H9 (cell line): ENCODE data around the gene KIF5A. TPM values are rescaled to one million over a fixed set of nuclear protein-coding genes. Genes with fewer than 3 reads are reported as not detected.

Experiments
- DNase-seq: peaks from one replicate; pipeline ENCODE4 v3.0.0-alpha.2; 2017
- H2AFZ ChIP-seq: one replicate; pipeline ENCODE4 v1.6.1; 2013; ENCODE audit warnings: mild to moderate bottlenecking, low read length, control low read depth, moderate library complexity
- H2AK5ac ChIP-seq: 2 replicates; pipeline ENCODE4 v1.6.1; 2013; ENCODE audit warnings: low read length, control low read depth, mixed read lengths; ENCODE audit not compliant: insufficient read length
- H2BK120ac ChIP-seq: one replicate; pipeline ENCODE4 v1.6.1; 2013; ENCODE audit warnings: low read depth, mild to moderate bottlenecking, low read length, control low read depth, inconsistent platforms; ENCODE audit not compliant: poor library complexity, severe bottlenecking
- H2BK12ac ChIP-seq: 2 replicates; pipeline ENCODE4 v1.6.1; 2013; ENCODE audit warnings: low read length, control low read depth, mixed read lengths, low read depth; ENCODE audit not compliant: insufficient read length
- H2BK15ac ChIP-seq: 2 replicates; pipeline ENCODE4 v1.6.1; 2013; ENCODE audit warnings: low read depth, low read length, control low read depth
- H2BK20ac ChIP-seq: one replicate; pipeline ENCODE4 v1.6.1; 2013; ENCODE audit warnings: low read depth, mild to moderate bottlenecking, low read length, control low read depth, inconsistent platforms; ENCODE audit not compliant: poor library complexity, severe bottlenecking
- H2BK5ac ChIP-seq: 2 replicates; pipeline ENCODE4 v1.6.1; 2013; ENCODE audit warnings: low read length, control low read depth, mixed read lengths; ENCODE audit not compliant: insufficient read length
- H3K14ac ChIP-seq: 2 replicates; pipeline ENCODE4 v1.6.1; 2013; ENCODE audit warnings: low read length, control low read depth; ENCODE audit not compliant: insufficient read depth
- H3K18ac ChIP-seq: 2 replicates; pipeline ENCODE4 v1.6.1; 2013; ENCODE audit warnings: low read depth, mild to moderate bottlenecking, mixed read lengths, low read length, control low read depth; ENCODE audit not compliant: insufficient read length
- H3K23ac ChIP-seq: 2 replicates; pipeline ENCODE4 v1.6.1; 2013; ENCODE audit warnings: low read length, control low read depth, mixed read lengths, low read depth; ENCODE audit not compliant: insufficient read length
- H3K23me2 ChIP-seq: 2 replicates; pipeline ENCODE4 v1.6.1; 2013; ENCODE audit warnings: low read depth, mild to moderate bottlenecking, mixed read lengths, low read length, control low read depth; ENCODE audit not compliant: insufficient read length, poor library complexity, severe bottlenecking
- H3K27ac ChIP-seq: 2 replicates; pipeline ENCODE4 v1.5.1; 2013; ENCODE audit warnings: low read length, control low read depth, mixed read lengths, low read depth; ENCODE audit not compliant: insufficient read length
- H3K27me3 ChIP-seq: 2 replicates; pipeline ENCODE4 v1.6.1; 2013; ENCODE audit warnings: low read length, control low read depth, inconsistent platforms; ENCODE audit not compliant: insufficient read depth
- H3K4ac ChIP-seq: 2 replicates; pipeline ENCODE4 v1.6.1; 2013; ENCODE audit warnings: low read depth, mild to moderate bottlenecking, control low read depth, inconsistent platforms, low read length, moderate library complexity
- H3K4me1 ChIP-seq: 2 replicates; pipeline ENCODE4 v1.6.1; 2013; ENCODE audit warnings: low read length, control low read depth, inconsistent platforms; ENCODE audit not compliant: insufficient read depth
- H3K4me2 ChIP-seq: 2 replicates; pipeline ENCODE4 v1.6.1; 2013; ENCODE audit warnings: low read length, control low read depth, mixed read lengths; ENCODE audit not compliant: insufficient read length, insufficient read depth
- H3K56ac ChIP-seq: 2 replicates; pipeline ENCODE4 v1.6.1; 2013; ENCODE audit warnings: low read depth, mild to moderate bottlenecking, mixed read lengths, low read length, control low read depth; ENCODE audit not compliant: insufficient read length
- H3K79me1 ChIP-seq: 2 replicates; pipeline ENCODE4 v1.6.1; 2013; ENCODE audit warnings: low read depth, mild to moderate bottlenecking, moderate library complexity, low read length, control low read depth, inconsistent platforms; ENCODE audit not compliant: insufficient read depth, poor library complexity, severe bottlenecking
- H3K79me2 ChIP-seq: 2 replicates; pipeline ENCODE4 v1.6.1; 2013; ENCODE audit warnings: low read length, control low read depth, inconsistent platforms; ENCODE audit not compliant: insufficient read depth
- H3K9ac ChIP-seq: 2 replicates; pipeline ENCODE4 v1.6.1; 2013; ENCODE audit warnings: low read length, control low read depth, mixed read lengths; ENCODE audit not compliant: insufficient read length; ENCODE audit errors: extremely low read depth
- H3K9me3 ChIP-seq: one replicate; pipeline ENCODE4 v1.6.1; 2013; ENCODE audit warnings: low read depth, low read length, inconsistent platforms; ENCODE audit not compliant: control insufficient read depth
- H3T11ph ChIP-seq: one replicate; pipeline ENCODE4 v1.6.1; 2013; ENCODE audit warnings: mild to moderate bottlenecking, low read length, control low read depth, inconsistent platforms
- H4K20me1 ChIP-seq: one replicate; pipeline ENCODE4 v1.6.1; 2013; ENCODE audit not compliant: control insufficient read depth, insufficient read length, insufficient read depth
- H4K5ac ChIP-seq: 2 replicates; pipeline ENCODE4 v1.6.1; 2013; ENCODE audit warnings: low read depth, mild to moderate bottlenecking, mixed read lengths, low read length, control low read depth; ENCODE audit not compliant: insufficient read length
- H4K8ac ChIP-seq: replicated peaks from 2 replicates; pipeline ENCODE4 v1.6.1; 2013; ENCODE audit warnings: low read length, control low read depth, mixed read lengths, low read depth; ENCODE audit not compliant: insufficient read length
- H4K91ac ChIP-seq: 2 replicates; pipeline ENCODE4 v1.6.1; 2013; ENCODE audit warnings: low read depth, mild to moderate bottlenecking, moderate library complexity, mixed read lengths, low read length, control low read depth; ENCODE audit not compliant: insufficient read length
- H3K27ac Mint-ChIP-seq, 3 experiments: 2 replicates in 2 of 3; 3 replicates in 1 of 3; pipeline ENCODE4 v1.8.0; 2020 to 2021; ENCODE audit warnings: mixed read lengths in 3 of 3, mild to moderate bottlenecking in 1 of 3, moderate library complexity in 1 of 3
- H3K27me3 Mint-ChIP-seq: 2 replicates; pipeline ENCODE4 v1.8.0; 2021; ENCODE audit warnings: low read depth, mild to moderate bottlenecking, moderate library complexity, mixed read lengths
- H3K36me3 Mint-ChIP-seq, 3 experiments: 2 replicates in 2 of 3; 3 replicates in 1 of 3; pipeline ENCODE4 v1.8.0; 2020 to 2021; ENCODE audit warnings: low read depth in 3 of 3, mixed read lengths in 3 of 3; ENCODE audit not compliant: insufficient read depth in 1 of 3
- H3K4me1 Mint-ChIP-seq, 2 experiments: 2 replicates each; pipeline ENCODE4 v1.8.0; 2020; ENCODE audit warnings: mixed read lengths in 2 of 2
- H3K4me3 Mint-ChIP-seq, 2 experiments: 2 replicates in 1 of 2; 3 replicates in 1 of 2; pipeline ENCODE4 v1.8.0; 2020 to 2021; ENCODE audit warnings: mild to moderate bottlenecking in 2 of 2, mixed read lengths in 2 of 2, moderate library complexity in 1 of 2
- H3K9me3 Mint-ChIP-seq, 2 experiments: 2 replicates in 1 of 2; 3 replicates in 1 of 2; pipeline ENCODE4 v1.8.0; 2020; ENCODE audit warnings: mild to moderate bottlenecking in 2 of 2, mixed read lengths in 2 of 2, moderate library complexity in 1 of 2
- WGBS: extraction: QIAGEN DNeasy Blood & Tissue Kit; methylation state at CpG from one replicate; pipeline ENCODE4 v1.1.7; 2013; ENCODE audit warnings: missing lambda C conversion rate, low lambda C conversion rate, mixed read lengths; ENCODE audit not compliant: insufficient read length; ENCODE audit errors: extremely low coverage; 5-methylcytosine and 5-hydroxymethylcytosine counted together
- total RNA-seq: library from RNA; stranded (reverse); gene quantifications from 2 replicates; pipeline ENCODE4 v1.2.1, GENCODE V29; 2021
- TF ChIP-seq, protein P1 (sequence below): fragments of 200-600 bp; sonication (generic); conservative IDR thresholded peaks from 3 replicates; pipeline ENCODE4 v1.8.0; 2021; ENCODE audit warnings: antibody characterized with exemption, mild to moderate bottlenecking

KIF5A gene
- total RNA-seq, 1 experiment from 2014 or later = 18.5 TPM

DNA sequence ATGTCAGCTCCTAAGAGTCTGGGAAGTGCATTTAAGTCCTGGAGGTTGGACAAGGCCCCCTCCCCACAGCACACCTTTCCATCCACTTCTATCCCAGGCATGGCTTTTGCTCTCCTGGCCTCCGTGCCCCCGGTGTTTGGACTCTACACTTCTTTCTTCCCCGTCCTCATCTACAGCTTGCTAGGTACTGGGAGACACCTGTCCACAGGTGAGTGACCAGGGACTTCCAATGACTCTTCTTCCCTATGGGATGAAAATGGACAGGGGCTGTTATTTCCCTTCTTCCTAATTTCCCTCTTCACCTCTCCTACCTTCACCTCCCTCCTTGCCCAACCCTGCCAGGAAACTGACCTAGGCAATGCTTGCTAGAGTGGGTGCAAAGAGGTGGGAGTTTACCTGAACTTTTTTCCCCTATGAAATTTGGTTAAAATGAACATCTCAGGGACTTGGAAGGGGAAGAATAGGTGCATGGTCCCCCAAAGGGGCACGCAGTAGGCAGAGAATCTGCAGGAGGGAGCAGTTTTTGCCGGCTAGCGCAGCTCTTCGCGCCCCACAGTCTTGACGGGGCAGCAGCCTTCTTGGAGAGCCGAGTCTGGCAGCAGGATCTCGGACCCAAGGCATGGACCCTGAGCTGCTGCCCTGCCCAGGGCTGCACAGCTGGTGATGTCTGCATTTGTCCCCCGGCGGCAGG lies 70.5 kb downstream of the KIF5A start:
- no peaks in the 10 kb centered on the region for H3K79me2 ChIP-seq
- no peak overlapping the region for H2BK15ac ChIP-seq
- H3K56ac ChIP-seq = no peak overlapping the region
- H3K36me3 Mint-ChIP-seq = peaks cover 5 to 25% (median 10%) of the 10 kb centered on the region in 3 experiments; a peak in 6 of 7 replicates
- H2BK12ac ChIP-seq = no peak overlapping the region
- no CpG with 5 or more reads among the region's 13 CpGs for WGBS
- peak overlapping the region; percentile 62 to 83 for H3K4me3 Mint-ChIP-seq
- no peak overlapping the region for H2AFZ ChIP-seq
- H3K23ac ChIP-seq = no peak overlapping the region
- DNase-seq = no peak
- peaks cover 87% of the 10 kb centered on the region for H3K27me3 ChIP-seq
- H3K9ac ChIP-seq = no peak overlapping the region
- no peaks in the 10 kb centered on the region for H3K79me1 ChIP-seq
- no peak overlapping the region for H2AK5ac ChIP-seq
- H4K8ac ChIP-seq = no peak overlapping the region
- H2BK120ac ChIP-seq = no peak overlapping the region
- TF ChIP-seq, protein P1, sequence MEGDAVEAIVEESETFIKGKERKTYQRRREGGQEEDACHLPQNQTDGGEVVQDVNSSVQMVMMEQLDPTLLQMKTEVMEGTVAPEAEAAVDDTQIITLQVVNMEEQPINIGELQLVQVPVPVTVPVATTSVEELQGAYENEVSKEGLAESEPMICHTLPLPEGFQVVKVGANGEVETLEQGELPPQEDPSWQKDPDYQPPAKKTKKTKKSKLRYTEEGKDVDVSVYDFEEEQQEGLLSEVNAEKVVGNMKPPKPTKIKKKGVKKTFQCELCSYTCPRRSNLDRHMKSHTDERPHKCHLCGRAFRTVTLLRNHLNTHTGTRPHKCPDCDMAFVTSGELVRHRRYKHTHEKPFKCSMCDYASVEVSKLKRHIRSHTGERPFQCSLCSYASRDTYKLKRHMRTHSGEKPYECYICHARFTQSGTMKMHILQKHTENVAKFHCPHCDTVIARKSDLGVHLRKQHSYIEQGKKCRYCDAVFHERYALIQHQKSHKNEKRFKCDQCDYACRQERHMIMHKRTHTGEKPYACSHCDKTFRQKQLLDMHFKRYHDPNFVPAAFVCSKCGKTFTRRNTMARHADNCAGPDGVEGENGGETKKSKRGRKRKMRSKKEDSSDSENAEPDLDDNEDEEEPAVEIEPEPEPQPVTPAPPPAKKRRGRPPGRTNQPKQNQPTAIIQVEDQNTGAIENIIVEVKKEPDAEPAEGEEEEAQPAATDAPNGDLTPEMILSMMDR = no peak
- no peak overlapping the region for H4K91ac ChIP-seq
- H3K9me3 ChIP-seq = no peaks in the 10 kb centered on the region
- no peak overlapping the region for H2BK20ac ChIP-seq
- H3T11ph ChIP-seq = no peak overlapping the region
- H3K23me2 ChIP-seq = peaks cover 12% of the 10 kb centered on the region
- H2BK5ac ChIP-seq = no peak overlapping the region
- H3K4me1 Mint-ChIP-seq = peaks cover 26 to 32% of the 10 kb centered on the region in 2 experiments
- no peak overlapping the region for H3K14ac ChIP-seq
- no peak overlapping the region for H3K27ac Mint-ChIP-seq
- H4K5ac ChIP-seq = no peak overlapping the region
- no peak overlapping the region for H3K27ac ChIP-seq
- H3K18ac ChIP-seq = no peak overlapping the region
- peak overlapping the region; percentile 75 for H3K4me2 ChIP-seq
- no peak overlapping the region for H3K4ac ChIP-seq
- no peaks in the 10 kb centered on the region for H4K20me1 ChIP-seq
- H3K9me3 Mint-ChIP-seq = peaks cover 0 to 5% of the 10 kb centered on the region in 2 experiments; a peak in 3 of 5 replicates
- H3K4me1 ChIP-seq = no peaks in the 10 kb centered on the region
- H3K27me3 Mint-ChIP-seq = peaks cover 93% of the 10 kb centered on the region
